ENCODE results near the gene ARHGEF16.

The ARHGEF16 gene

GRCh38 chr1:3457910-3458883, 3.7 kb downstream of the ARHGEF16 start:
- no peak for DNase-seq

- no peak for DNase-seq
Observed at GRCh38 chr1:3459051-3459908, 4.8 kb downstream of the ARHGEF16 start.

- no peak for DNase-seq
Observed at GRCh38 chr1:3459940-3460671, 5.6 kb downstream of the ARHGEF16 start.

GRCh38 chr1:3460672-3461131, 6.2 kb downstream of the ARHGEF16 start:
- no peak for DNase-seq

- no peak for DNase-seq
Observed at GRCh38 chr1:3461238-3461933, 6.9 kb downstream of the ARHGEF16 start.

GRCh38 chr1:3461934-3462275, 7.4 kb downstream of the ARHGEF16 start:
- no peak for DNase-seq

GRCh38 chr1:3462356-3463012, 8.0 kb downstream of the ARHGEF16 start:
- no peak for DNase-seq

- DNase-seq: no peak
Observed at GRCh38 chr1:3463013-3463385, 8.5 kb downstream of the ARHGEF16 start.

- DNase-seq: no peak
Observed at GRCh38 chr1:3463408-3463863, 9.0 kb downstream of the ARHGEF16 start.

GRCh38 chr1:3463891-3464648, 9.6 kb downstream of the ARHGEF16 start:
- DNase-seq: peak; percentile 11

GRCh38 chr1:3464649-3465025, 10.2 kb downstream of the ARHGEF16 start:
- DNase-seq: no peak

GRCh38 chr1:3465091-3465934, 10.8 kb downstream of the ARHGEF16 start:
- no peak for DNase-seq

GRCh38 chr1:3465935-3466321, 11.5 kb downstream of the ARHGEF16 start:
- DNase-seq: no peak

GRCh38 chr1:3466366-3467075, 12.1 kb downstream of the ARHGEF16 start:
- DNase-seq: no peak

GRCh38 chr1:3467096-3468036, 12.9 kb downstream of the ARHGEF16 start:
- no peak for DNase-seq

GRCh38 chr1:3468236-3469103, 14.0 kb downstream of the ARHGEF16 start:
- no peak for DNase-seq
